ENCODE measurements around the gene GC. TPM values are rescaled to one million over a fixed set of nuclear protein-coding genes. Genes with fewer than 3 reads are reported as not detected.
"Not testable (repeated sequence)": the region's sequence is repeated elsewhere in the genome, so short reads cannot be mapped to it uniquely, and the experiment has no call there.

Gene GC
- not detected for total RNA-seq

GRCh38 chr4:71783972-71784371, at the start of gene GC:
Gene GC (minus strand): TSS chr4:71784079. CDS start chr4:71784018, 61 bp downstream.
- H3K4me3 Mint-ChIP-seq = no peak within 1 kb of the TSS
- H3K27ac Mint-ChIP-seq = no peak within 1 kb of the TSS
- ATAC-seq (ENCODE audit: low read depth) (no peak), DNase-seq (no peak)
- peaks cover 2% of the 10 kb centered on the region for H3K27me3 Mint-ChIP-seq
- H3K36me3 Mint-ChIP-seq = no peaks in the 10 kb centered on the region
- no peaks in the 10 kb centered on the region for H3K9me3 Mint-ChIP-seq
- POLR2A ChIA-PET = no interaction called here
- no peaks in the 10 kb centered on the region for H3K4me1 Mint-ChIP-seq

- no peak overlapping the region for H3K27ac Mint-ChIP-seq
- no peaks in the 10 kb centered on the region for H3K9me3 Mint-ChIP-seq
- H3K36me3 Mint-ChIP-seq = no peaks in the 10 kb centered on the region
- POLR2A ChIA-PET = no interaction called here
- ATAC-seq (ENCODE audit: low read depth) (no peak), DNase-seq (no peak)
- H3K4me1 Mint-ChIP-seq = no peaks in the 10 kb centered on the region
- no peaks in the 10 kb centered on the region for H3K27me3 Mint-ChIP-seq
- no peak overlapping the region for H3K4me3 Mint-ChIP-seq
Measured at GRCh38 chr4:71833232-71833900, 49.5 kb upstream of the GC start.

- Mint-ChIP-seq H3K36me3 (no peaks in the 10 kb centered on the region), H3K27ac (no peak overlapping the region), H3K27me3 (no peaks in the 10 kb centered on the region), H3K4me1 (no peaks in the 10 kb centered on the region), H3K9me3 (no peaks in the 10 kb centered on the region), H3K4me3 (no peak overlapping the region)
- POLR2A ChIA-PET = no interaction called here
- ATAC-seq (ENCODE audit: low read depth) (no peak), DNase-seq (no peak)
Measured at GRCh38 chr4:71832049-71832448, 48.2 kb upstream of the GC start.

GRCh38 chr4:71830497-71831190, 46.8 kb upstream of the GC start:
- DNase-seq = no peak
- Mint-ChIP-seq H3K27ac (no peak overlapping the region), H3K27me3 (no peaks in the 10 kb centered on the region), H3K9me3 (peaks cover 5% of the 10 kb centered on the region), H3K4me1 (peaks cover 3% of the 10 kb centered on the region), H3K36me3 (no peaks in the 10 kb centered on the region), H3K4me3 (no peak overlapping the region)
- POLR2A ChIA-PET = no interaction called here
- ATAC-seq (ENCODE audit: low read depth) = no peak

GRCh38 chr4:71828470-71828869, 44.6 kb upstream of the GC start:
- ATAC-seq (ENCODE audit: low read depth) (no peak), DNase-seq (no peak)
- no peaks in the 10 kb centered on the region for H3K27me3 Mint-ChIP-seq
- H3K4me3 Mint-ChIP-seq = no peak overlapping the region
- POLR2A ChIA-PET = no interaction called here
- H3K9me3 Mint-ChIP-seq = peaks cover 6% of the 10 kb centered on the region
- H3K36me3 Mint-ChIP-seq = no peaks in the 10 kb centered on the region
- H3K4me1 Mint-ChIP-seq = peaks cover 3% of the 10 kb centered on the region
- H3K27ac Mint-ChIP-seq = no peak overlapping the region

GRCh38 chr4:71827826-71828225, 43.9 kb upstream of the GC start:
- Mint-ChIP-seq H3K36me3 (no peaks in the 10 kb centered on the region), H3K4me1 (peaks cover 3% of the 10 kb centered on the region), H3K27me3 (no peaks in the 10 kb centered on the region), H3K27ac (no peak overlapping the region), H3K4me3 (no peak overlapping the region), H3K9me3 (peaks cover 6% of the 10 kb centered on the region)
- ATAC-seq (ENCODE audit: low read depth) (no peak), DNase-seq (no peak)
- POLR2A ChIA-PET = no interaction called here

- Mint-ChIP-seq H3K27me3 (no peaks in the 10 kb centered on the region), H3K36me3 (no peaks in the 10 kb centered on the region), H3K27ac (no peak overlapping the region), H3K4me3 (no peak overlapping the region), H3K4me1 (no peaks in the 10 kb centered on the region), H3K9me3 (no peaks in the 10 kb centered on the region)
- POLR2A ChIA-PET = no interaction called here
- DNase-seq = no peak
- ATAC-seq (ENCODE audit: low read depth) = no peak
Measured at GRCh38 chr4:71816676-71817303, 32.9 kb upstream of the GC start.

- Mint-ChIP-seq H3K27ac (no peak overlapping the region), H3K36me3 (no peaks in the 10 kb centered on the region), H3K4me3 (no peak overlapping the region), H3K9me3 (no peaks in the 10 kb centered on the region), H3K27me3 (no peaks in the 10 kb centered on the region), H3K4me1 (no peaks in the 10 kb centered on the region)
- DNase-seq (no peak), ATAC-seq (ENCODE audit: low read depth) (no peak)
- POLR2A ChIA-PET = no interaction called here
Measured at GRCh38 chr4:71814433-71814832, 30.6 kb upstream of the GC start.

GRCh38 chr4:71809805-71810204, 25.9 kb upstream of the GC start:
- ATAC-seq (ENCODE audit: low read depth); H3K4me1 Mint-ChIP-seq; H3K27ac Mint-ChIP-seq; H3K36me3 Mint-ChIP-seq; H3K4me3 Mint-ChIP-seq; DNase-seq; POLR2A ChIA-PET; H3K9me3 Mint-ChIP-seq; H3K27me3 Mint-ChIP-seq: not testable (repeated sequence)

GRCh38 chr4:71807469-71807868, 23.6 kb upstream of the GC start:
- H3K27ac Mint-ChIP-seq = no peak overlapping the region
- H3K9me3 Mint-ChIP-seq = no peaks in the 10 kb centered on the region
- H3K4me3 Mint-ChIP-seq = no peak overlapping the region
- no peak for DNase-seq
- no peak for ATAC-seq (ENCODE audit: low read depth)
- no peaks in the 10 kb centered on the region for H3K36me3 Mint-ChIP-seq
- H3K27me3 Mint-ChIP-seq = no peaks in the 10 kb centered on the region
- H3K4me1 Mint-ChIP-seq = no peaks in the 10 kb centered on the region
- POLR2A ChIA-PET = no interaction called here

- H3K27me3 Mint-ChIP-seq; POLR2A ChIA-PET; H3K9me3 Mint-ChIP-seq; H3K27ac Mint-ChIP-seq; DNase-seq; H3K36me3 Mint-ChIP-seq; H3K4me3 Mint-ChIP-seq; H3K4me1 Mint-ChIP-seq; ATAC-seq (ENCODE audit: low read depth): not testable (repeated sequence)
Measured at GRCh38 chr4:71805230-71805629, 21.4 kb upstream of the GC start.

- H3K4me3 Mint-ChIP-seq; H3K36me3 Mint-ChIP-seq; H3K9me3 Mint-ChIP-seq; POLR2A ChIA-PET; ATAC-seq (ENCODE audit: low read depth); DNase-seq; H3K27ac Mint-ChIP-seq; H3K27me3 Mint-ChIP-seq; H3K4me1 Mint-ChIP-seq: not testable (repeated sequence)
Measured at GRCh38 chr4:71804017-71804697, 20.3 kb upstream of the GC start.

GRCh38 chr4:71785959-71786358, 2.1 kb upstream of the GC start:
- Mint-ChIP-seq H3K27ac (no peak overlapping the region), H3K9me3 (no peaks in the 10 kb centered on the region), H3K27me3 (peaks cover 2% of the 10 kb centered on the region), H3K4me1 (no peaks in the 10 kb centered on the region), H3K4me3 (no peak overlapping the region), H3K36me3 (no peaks in the 10 kb centered on the region)
- ATAC-seq (ENCODE audit: low read depth) = no peak
- POLR2A ChIA-PET = no interaction called here
- DNase-seq = no peak

Data from activated naive CD8-positive, alpha-beta T cell treated with anti-CD3 and anti-CD28 coated beads, Interleukin-2, amount 10 ng/mL, durations not matched to agents 7 days and 5 days (primary cell).